NCI-H1694 treated with DMSO at 0.1 percent for 48 hours (cell line): ENCODE measurements around the gene SELENOT.

Source experiments
- DNase-seq: peaks from one replicate; lab custom pipeline; 2025; lab: John Stamatoyannopoulos, UW

The SELENOT gene

DNA sequence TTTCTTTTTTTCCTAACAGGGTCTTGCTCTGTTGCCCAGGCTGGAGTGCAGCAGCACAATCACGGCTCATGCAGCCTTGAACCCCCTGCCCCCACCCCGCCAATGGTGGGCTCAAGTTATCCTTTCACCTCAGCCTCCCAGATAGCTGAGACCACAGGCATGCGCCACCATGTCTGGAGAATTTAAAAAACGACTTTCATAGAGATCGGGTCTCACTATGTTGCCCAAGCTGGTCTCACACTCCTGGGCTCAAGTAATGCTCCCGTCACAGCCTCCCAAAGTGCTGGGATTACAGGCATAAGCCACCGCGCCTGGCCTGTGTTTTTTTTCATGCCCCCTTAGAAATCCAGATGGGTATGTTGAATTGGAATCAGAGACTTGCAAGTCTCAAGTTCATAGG is 60.3 kb downstream of the SELENOT start:
- no peak for DNase-seq

DNA sequence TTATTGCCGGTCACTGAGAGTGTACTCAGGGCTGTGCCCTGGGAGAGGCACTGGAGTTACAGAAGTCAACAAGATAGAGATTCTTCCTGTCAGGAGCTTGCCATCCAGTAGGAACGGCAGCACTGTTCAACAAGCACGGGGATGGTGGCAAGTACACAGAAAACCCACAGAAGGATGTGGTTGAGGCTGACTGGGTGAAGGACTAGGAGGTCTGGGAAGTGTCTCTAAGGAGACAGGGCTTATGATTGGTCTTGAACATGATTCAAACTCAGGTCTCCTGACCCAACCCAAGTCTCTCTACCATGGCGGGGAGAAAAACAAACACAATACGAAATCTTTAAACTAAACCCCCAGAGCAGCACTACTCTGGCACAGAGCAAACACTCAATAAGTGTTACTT is 63.0 kb downstream of the SELENOT start:
- DNase-seq: no peak

DNA sequence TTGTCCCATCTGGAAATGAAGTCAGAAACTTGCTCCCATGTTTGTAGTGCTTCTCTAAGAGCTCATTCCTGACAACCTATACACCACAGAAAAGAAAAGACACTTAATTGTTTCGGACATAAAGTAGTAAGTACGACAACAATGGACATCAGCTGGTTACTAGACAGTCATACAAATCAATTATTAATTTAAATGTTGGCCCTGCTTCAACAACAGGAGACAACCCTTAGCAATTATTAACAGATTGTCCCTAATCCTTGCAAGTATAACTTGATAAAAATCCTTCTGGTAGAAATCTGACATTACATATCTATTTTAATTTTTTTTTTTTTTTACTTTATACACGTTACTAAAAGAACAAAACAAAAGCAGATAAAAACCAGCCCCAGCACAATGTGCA is 70.8 kb downstream of the SELENOT start:
- DNase-seq: no peak

DNA sequence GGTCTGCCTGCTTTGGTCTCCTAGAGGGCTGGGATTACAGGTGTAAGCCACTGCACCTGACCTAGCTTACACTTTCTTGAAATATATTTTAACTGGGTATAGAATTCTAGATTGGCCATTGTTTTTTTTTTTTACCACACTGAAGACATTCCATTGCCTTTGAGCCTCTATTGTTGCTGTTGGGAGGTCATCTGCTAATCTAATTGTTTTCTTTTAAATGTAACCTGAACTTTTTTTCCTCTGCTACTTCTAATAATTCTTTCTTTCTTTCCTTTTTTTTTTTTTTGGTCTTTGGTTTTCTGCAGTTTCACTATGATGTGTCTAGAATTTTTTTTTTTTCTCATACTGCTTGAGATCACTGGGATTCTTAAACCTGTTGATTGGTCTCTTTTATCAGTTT is 72.5 kb downstream of the SELENOT start:
- no peak for DNase-seq
